Mesodermal cell (in vitro differentiated cells): ENCODE results near the gene FCRL2.

Experiments
- H3K27ac ChIP-seq: 2 replicates; pipeline ENCODE4 v1.7.0; 2013; ENCODE audit warnings: mild to moderate bottlenecking, low read depth, low read length, moderate library complexity; ENCODE audit not compliant: severe bottlenecking
- H3K36me3 ChIP-seq: 2 replicates; pipeline ENCODE4 v1.7.1; 2013; ENCODE audit warnings: mild to moderate bottlenecking, low read length, moderate library complexity; ENCODE audit not compliant: control insufficient read depth, insufficient read depth
- H3K4me1 ChIP-seq: one replicate; pipeline ENCODE4 v1.7.1; 2013; ENCODE audit warnings: mild to moderate bottlenecking, low read length; ENCODE audit not compliant: insufficient read depth, control insufficient read depth, poor library complexity, severe bottlenecking
- H3K4me3 ChIP-seq: 2 replicates; pipeline ENCODE4 v1.7.0; 2013; ENCODE audit warnings: low read length, control low read depth, mild to moderate bottlenecking; ENCODE audit not compliant: insufficient read depth, poor library complexity, severe bottlenecking; ENCODE audit errors: extremely low read depth
- H3K9me3 ChIP-seq: 2 replicates; pipeline ENCODE4 v1.7.1; 2013; ENCODE audit warnings: mild to moderate bottlenecking, low read length, moderate library complexity; ENCODE audit not compliant: control insufficient read depth
- WGBS, 2 experiments: methylation state at CpG; one replicate each; pipeline ENCODE4 v1.1.5; 2013; ENCODE audit warnings: missing lambda C conversion rate in 2 of 2; ENCODE audit not compliant: insufficient coverage in 2 of 2; 5-methylcytosine and 5-hydroxymethylcytosine counted together

The FCRL2 gene

GRCh38 chr1:157711802-157712201, 65.1 kb downstream of the FCRL2 start:
- Histone ChIP-seq H3K9me3 (no peaks in the 10 kb centered on the region), H3K4me3 (no peak overlapping the region), H3K4me1 (no peaks in the 10 kb centered on the region), H3K36me3 (no peaks in the 10 kb centered on the region), H3K27ac (no peak overlapping the region)

DNA sequence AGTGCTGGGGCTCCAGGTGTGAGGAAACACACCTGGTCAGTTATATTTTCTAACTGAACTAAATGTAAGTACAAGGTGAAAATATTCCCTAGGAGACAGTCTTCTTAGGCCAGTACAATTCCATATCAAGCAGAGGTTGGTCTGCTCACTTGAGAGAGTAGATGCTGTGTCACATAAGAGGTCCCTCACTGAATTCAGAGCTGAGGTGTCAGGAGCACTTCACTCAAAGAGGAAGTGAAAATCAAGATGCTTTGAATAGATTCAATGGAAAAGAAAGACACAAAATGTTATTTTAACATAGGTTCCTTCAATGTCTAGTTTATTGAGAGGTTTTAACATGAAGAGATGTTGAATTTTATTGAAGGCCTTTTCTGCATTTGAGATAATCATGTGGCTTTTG, 72.1 kb downstream of the FCRL2 start:
- no peak overlapping the region for H3K27ac ChIP-seq
- no peaks in the 10 kb centered on the region for H3K4me1 ChIP-seq
- no peak overlapping the region for H3K4me3 ChIP-seq
- H3K36me3 ChIP-seq: no peaks in the 10 kb centered on the region
- H3K9me3 ChIP-seq: no peaks in the 10 kb centered on the region

- Histone ChIP-seq H3K36me3 (no peaks in the 10 kb centered on the region), H3K9me3 (no peaks in the 10 kb centered on the region), H3K4me1 (no peaks in the 10 kb centered on the region), H3K27ac (no peak overlapping the region), H3K4me3 (no peak overlapping the region)
- 76 to 91% methylated on average over 2 of the region's 4 CpGs for WGBS, 2 experiments
Measured at GRCh38 chr1:157703981-157704380, 73.0 kb downstream of the FCRL2 start.

DNA sequence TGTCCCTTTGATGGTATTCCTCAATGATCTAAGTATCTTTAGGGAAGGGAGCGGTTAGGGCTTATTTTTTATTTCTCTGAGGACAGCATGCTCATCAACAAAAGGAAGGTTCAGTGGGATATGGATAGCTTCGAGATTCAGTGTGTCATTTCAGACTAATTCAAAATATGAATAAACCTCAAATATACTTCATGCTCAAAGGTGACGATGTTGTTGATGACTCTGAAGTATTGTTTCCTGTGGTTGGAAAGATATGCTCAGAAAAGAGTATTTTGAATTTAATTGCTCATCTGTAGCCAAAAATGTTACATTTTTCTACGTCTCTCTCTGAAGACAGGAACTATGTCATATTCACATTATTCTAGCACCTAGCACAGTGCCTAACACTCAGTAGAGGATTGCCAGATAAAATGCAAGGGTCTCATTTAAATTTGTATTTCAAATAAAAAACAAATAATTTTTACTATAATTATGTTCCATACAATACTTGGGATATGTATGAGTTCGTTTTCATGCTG, 74.6 kb downstream of the FCRL2 start:
- WGBS, 2 experiments: no CpG with 5 or more reads among the region's 5 CpGs
- Histone ChIP-seq H3K4me1 (no peaks in the 10 kb centered on the region), H3K4me3 (no peak overlapping the region), H3K9me3 (no peaks in the 10 kb centered on the region), H3K27ac (no peak overlapping the region), H3K36me3 (no peaks in the 10 kb centered on the region)

GRCh38 chr1:157700732-157701131, 76.2 kb downstream of the FCRL2 start, which contains the start of gene FCRL3:
Gene FCRL3 (minus strand): TSS chr1:157700769. CDS start chr1:157700489, 280 bp downstream.
- H3K36me3 ChIP-seq: no peaks in the 10 kb centered on the region
- WGBS, 2 experiments: 96 to 100% methylated on average over 3 to 4 of the region's 4 CpGs

DNA sequence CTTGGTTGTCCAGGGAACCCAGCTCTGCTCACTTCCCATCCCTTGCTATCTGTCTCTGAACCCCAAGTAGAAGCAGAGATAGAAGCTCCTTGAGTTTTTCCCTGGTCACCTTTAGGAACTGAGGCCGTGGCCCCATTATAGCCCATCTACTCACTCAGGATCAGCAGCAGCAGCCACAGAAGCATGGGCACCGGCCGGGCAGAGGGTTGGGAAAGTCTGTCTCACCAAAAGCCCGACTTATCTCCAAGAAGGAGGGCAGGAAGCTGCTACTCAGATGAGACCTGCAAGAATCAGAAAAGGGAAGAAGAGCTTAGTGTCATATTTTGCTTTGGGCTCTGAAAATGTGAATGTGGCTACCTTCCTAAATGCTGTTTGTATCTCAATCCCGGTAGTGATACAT, 76.6 kb downstream of the FCRL2 start:
- Histone ChIP-seq H3K9me3 (no peaks in the 10 kb centered on the region), H3K4me3 (no peak overlapping the region), H3K4me1 (no peaks in the 10 kb centered on the region), H3K36me3 (no peaks in the 10 kb centered on the region), H3K27ac (no peak overlapping the region)
- 89 to 91% methylated on average over 3 to 4 of the region's 5 CpGs for WGBS, 2 experiments

More at GRCh38 chr1:157700732-157701131, 76.2 kb downstream of the FCRL2 start, which contains the start of gene FCRL3:
- no peak within 1 kb of the TSS for H3K27ac ChIP-seq
- H3K4me3 ChIP-seq: no peak within 1 kb of the TSS
- no peaks in the 10 kb centered on the region for H3K4me1 ChIP-seq
- H3K9me3 ChIP-seq: no peaks in the 10 kb centered on the region

DNA sequence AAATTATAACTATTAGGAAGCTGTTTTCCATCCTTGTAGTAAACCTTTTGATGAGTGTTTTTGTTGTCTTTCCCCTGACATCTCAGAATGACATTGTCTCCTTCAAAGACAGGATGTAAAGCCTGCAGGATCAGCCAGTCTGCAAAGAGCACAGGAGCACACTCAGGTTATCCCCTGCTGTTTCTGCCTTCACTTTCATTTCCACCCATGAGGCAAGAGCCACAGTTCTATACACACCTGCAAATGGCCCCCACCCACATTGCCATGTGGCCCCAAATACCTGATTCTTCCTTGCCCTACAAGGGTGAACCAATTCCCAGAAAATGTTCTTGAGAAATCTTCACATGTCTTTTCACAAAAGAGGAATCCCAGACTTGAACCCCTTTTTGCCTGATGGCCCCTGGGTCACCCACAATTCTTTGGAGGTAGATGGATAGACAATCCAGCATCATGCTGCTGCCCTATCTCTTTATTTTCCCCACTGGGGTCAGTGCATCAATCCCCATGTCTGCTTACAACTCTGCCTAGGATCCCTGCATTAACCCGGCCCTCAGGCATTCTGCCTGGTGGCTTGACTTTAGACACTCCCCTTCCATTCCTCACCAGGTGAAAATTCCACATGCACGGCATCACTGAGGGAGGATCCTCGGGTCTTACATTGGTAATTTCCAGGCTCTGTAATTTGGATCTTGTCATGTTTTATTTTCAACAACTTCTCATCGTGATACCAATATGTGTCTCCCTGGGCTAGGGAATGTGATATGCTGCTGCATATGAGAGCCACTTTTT, 79.0 kb downstream of the FCRL2 start:
- no peak overlapping the region for H3K27ac ChIP-seq
- no peaks in the 10 kb centered on the region for H3K36me3 ChIP-seq
- no peaks in the 10 kb centered on the region for H3K9me3 ChIP-seq
- H3K4me3 ChIP-seq: no peak overlapping the region
- 73% methylated on average over 4 of the region's 4 CpGs; no CpG with 5 or more reads in 1 of the 2 experiments for WGBS, 2 experiments
- H3K4me1 ChIP-seq: no peaks in the 10 kb centered on the region

DNA sequence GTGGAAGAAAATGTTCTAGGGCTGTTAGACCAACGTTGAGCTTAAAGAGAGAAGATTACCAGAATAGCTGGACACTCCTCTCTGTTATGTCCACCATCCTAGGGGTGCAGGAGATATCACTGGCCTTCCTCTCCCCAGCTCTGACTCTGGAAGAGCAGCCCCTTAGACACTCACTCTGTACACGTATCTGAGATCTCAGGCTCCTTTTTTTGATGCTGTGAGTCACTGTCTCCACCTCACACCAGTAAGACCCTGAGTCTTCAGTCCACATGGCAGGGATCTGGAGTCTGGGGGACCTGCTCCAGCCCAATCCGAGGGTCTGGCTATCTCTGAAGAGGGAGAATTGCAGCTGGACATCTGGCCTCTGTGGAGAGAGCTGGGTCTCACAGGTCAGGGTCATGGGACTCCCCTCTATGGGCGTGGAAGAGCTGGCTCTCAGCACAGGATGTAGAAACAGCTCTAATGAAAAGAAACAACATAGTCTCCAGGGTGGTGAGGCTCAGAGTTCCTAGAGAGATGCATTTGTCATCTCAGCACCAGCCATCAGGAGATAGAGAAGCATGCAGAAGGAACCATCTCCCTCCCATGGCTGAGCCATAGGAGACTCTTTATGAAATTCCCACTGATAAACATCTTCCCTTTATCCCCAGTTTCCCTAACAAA, 79.8 kb downstream of the FCRL2 start:
- no peaks in the 10 kb centered on the region for H3K36me3 ChIP-seq
- 76 to 100% methylated on average over 3 to 4 of the region's 4 CpGs for WGBS, 2 experiments
- H3K4me1 ChIP-seq: no peaks in the 10 kb centered on the region
- H3K4me3 ChIP-seq: no peak overlapping the region
- H3K9me3 ChIP-seq: no peaks in the 10 kb centered on the region
- no peak overlapping the region for H3K27ac ChIP-seq
